ENCODE data around the gene SMARCC1. TPM values are rescaled to one million over a fixed set of nuclear protein-coding genes. Genes with fewer than 3 reads are reported as not detected.

The SMARCC1 gene
- total RNA-seq, 1 experiment from 2014 or later: 130 TPM

GRCh38 chr3:47685037-47685436, 96.7 kb downstream of the SMARCC1 start:
- CTCF ChIA-PET: interaction anchor here (0.6 to 0.7 kb wide), 2 partner anchors 28 to 163 kb away, joined by 3 to 12 read pairs; no protein-coding TSS in a partner anchor
- H3F3A ChIP-seq (ENCODE audit: insufficient read depth, low read depth): peaks cover 9% of the 10 kb centered on the region; the same call in 1 of the 2 replicates
- H2AFZ ChIP-seq: no peak overlapping the region
- no peaks in the 10 kb centered on the region for H3K4me1 ChIP-seq (replicated peaks; ENCODE audit: insufficient read depth)
- H3K36me3 ChIP-seq (ENCODE audit: low read depth): peaks cover 15% of the 10 kb centered on the region; the same call in 1 of the 2 replicates
- POLR2A ChIA-PET (ENCODE audit: unreplicated experiment): no interaction called here
- H3K4me2 ChIP-seq: no peak overlapping the region
- H3K79me2 ChIP-seq (ENCODE audit: low read depth): no peaks in the 10 kb centered on the region
- no peaks in the 10 kb centered on the region for H3K9me2 ChIP-seq (ENCODE audit: insufficient read depth)
- H4K20me1 ChIP-seq (ENCODE audit: insufficient read depth): 0 out of 2 replicates have a peak, but pooled peaks cover 3% of the 10 kb centered on the region
- no peak overlapping the region for H3K27ac ChIP-seq
- no peak for TF ChIP-seq EZH2 (IDR thresholded peaks at IDR 0.05; ENCODE audit: low read depth)
- TF ChIP-seq CTCF (conservative IDR thresholded peaks at IDR 0.05): no peak
- no peak overlapping the region for H3K4me3 ChIP-seq
- H3K27me3 ChIP-seq (ENCODE audit: insufficient read depth, low read depth): no peaks in the 10 kb centered on the region
- DNase-seq: no peak
- intact Hi-C loops (cut with micrococcal nuclease; ENCODE audit: unreplicated experiment): no loop called here
- BruUV-seq (replicated peaks): no TSS peak
- H3K9me3 ChIP-seq (ENCODE audit: insufficient read depth, low read depth): no peaks in the 10 kb centered on the region

GRCh38 chr3:47681016-47681415, 100.7 kb downstream of the SMARCC1 start:
- no peak overlapping the region for H3K4me3 ChIP-seq
- no peak overlapping the region for H3K4me2 ChIP-seq
- CTCF ChIA-PET: no interaction called here
- no peak overlapping the region for H2AFZ ChIP-seq
- H3K4me1 ChIP-seq (replicated peaks; ENCODE audit: insufficient read depth): no peaks in the 10 kb centered on the region
- no peaks in the 10 kb centered on the region for H3K9me3 ChIP-seq (ENCODE audit: insufficient read depth, low read depth)
- no peaks in the 10 kb centered on the region for H4K20me1 ChIP-seq (ENCODE audit: insufficient read depth)
- BruUV-seq (replicated peaks): no TSS peak
- peaks cover 17% of the 10 kb centered on the region; the same call in 1 of the 2 replicates for H3K36me3 ChIP-seq (ENCODE audit: low read depth)
- H3K9me2 ChIP-seq (ENCODE audit: insufficient read depth): no peaks in the 10 kb centered on the region
- POLR2A ChIA-PET (ENCODE audit: unreplicated experiment): no interaction called here
- no peak for DNase-seq
- intact Hi-C loops (cut with micrococcal nuclease; ENCODE audit: unreplicated experiment): no loop called here
- no peaks in the 10 kb centered on the region for H3K79me2 ChIP-seq (ENCODE audit: low read depth)
- TF ChIP-seq CTCF (conservative IDR thresholded peaks at IDR 0.05) (no peak), EZH2 (IDR thresholded peaks at IDR 0.05; ENCODE audit: low read depth) (no peak)
- H3F3A ChIP-seq (ENCODE audit: insufficient read depth, low read depth): 0 out of 2 replicates have a peak, but pooled peaks cover 6% of the 10 kb centered on the region
- H3K27ac ChIP-seq: no peak overlapping the region
- H3K27me3 ChIP-seq (ENCODE audit: insufficient read depth, low read depth): no peaks in the 10 kb centered on the region

- Histone ChIP-seq H3K4me3 (no peak overlapping the region), H3K4me1 (replicated peaks; ENCODE audit: insufficient read depth) (no peaks in the 10 kb centered on the region), H3K27me3 (ENCODE audit: insufficient read depth, low read depth) (no peaks in the 10 kb centered on the region), H3K9me2 (ENCODE audit: insufficient read depth) (no peaks in the 10 kb centered on the region), H2AFZ (no peak overlapping the region), H3K79me2 (ENCODE audit: low read depth) (no peaks in the 10 kb centered on the region), H3K9me3 (ENCODE audit: insufficient read depth, low read depth) (no peaks in the 10 kb centered on the region), H3K36me3 (ENCODE audit: low read depth) (peaks cover 20% of the 10 kb centered on the region; the same call in 1 of the 2 replicates), H3K4me2 (no peak overlapping the region), H4K20me1 (ENCODE audit: insufficient read depth) (no peaks in the 10 kb centered on the region), H3F3A (ENCODE audit: insufficient read depth, low read depth) (peaks cover 4% of the 10 kb centered on the region; the same call in 1 of the 2 replicates), H3K27ac (no peak overlapping the region)
- intact Hi-C loops (cut with micrococcal nuclease; ENCODE audit: unreplicated experiment): no loop called here
- TF ChIP-seq EZH2 (IDR thresholded peaks at IDR 0.05; ENCODE audit: low read depth): no peak
- TF ChIP-seq CTCF (conservative IDR thresholded peaks at IDR 0.05): no peak
- ChIA-PET CTCF (no interaction called here), POLR2A (ENCODE audit: unreplicated experiment) (no interaction called here)
- BruUV-seq (replicated peaks): no TSS peak
- DNase-seq: no peak
These were observed 103.0 kb downstream of the SMARCC1 start for GRCh38 chr3:47678446-47679338.

Measured in PC-9 (cell line).